Neural cell (in vitro differentiated cells): ENCODE results near the gene DUSP12. TPM values are rescaled to one million over a fixed set of nuclear protein-coding genes. Genes with fewer than 3 reads are reported as not detected.

ENCODE experiments used
- H2AFZ ChIP-seq: fragments of 200-600, 300-800 bp; sonication (generic), shearing (Covaris generic); 2 replicates; pipeline ENCODE4 v1.6.0; 2014; ENCODE audit warnings: low read depth, mild to moderate bottlenecking, antibody characterized with exemption, low read length, moderate library complexity
- H3F3A ChIP-seq: fragments of 200-600 bp; shearing (Covaris generic); 2 replicates; pipeline ENCODE4 v1.6.1; 2016; ENCODE audit warnings: mild to moderate bottlenecking, moderate library complexity, mixed read lengths, antibody characterized with exemption, low read length; ENCODE audit not compliant: insufficient read depth, poor library complexity, severe bottlenecking
- H3K27ac ChIP-seq: fragments of 200-600, 300-800 bp; sonication (generic), shearing (Covaris generic); 2 replicates; pipeline ENCODE4 v1.5.1; 2014; ENCODE audit warnings: mild to moderate bottlenecking, low read length, moderate library complexity
- H3K27me3 ChIP-seq: fragments of 300-800, 200-600 bp; sonication (generic), shearing (Covaris generic); 2 replicates; pipeline ENCODE4 v1.6.0; 2014; ENCODE audit warnings: mild to moderate bottlenecking, low read depth, low read length, moderate library complexity; ENCODE audit not compliant: insufficient read depth
- H3K36me3 ChIP-seq: fragments of 300-800, 200-600 bp; sonication (generic), shearing (Covaris generic); 2 replicates; pipeline ENCODE4 v1.5.1; 2014; ENCODE audit warnings: mild to moderate bottlenecking, antibody characterized with exemption, low read length, moderate library complexity; ENCODE audit not compliant: insufficient read depth
- H3K4me2 ChIP-seq: fragments of 300-800, 200-600 bp; sonication (generic), shearing (Covaris generic); 2 replicates; pipeline ENCODE4 v1.6.0; 2014; ENCODE audit warnings: mild to moderate bottlenecking, low read length
- H3K4me3 ChIP-seq: fragments of 300-800, 200-600 bp; sonication (generic), shearing (Covaris generic); 2 replicates; pipeline ENCODE4 v1.5.1; 2014; ENCODE audit warnings: mild to moderate bottlenecking, low read length, moderate library complexity
- H3K79me2 ChIP-seq: fragments of 200-600 bp; shearing (Covaris generic); replicated peaks from 2 replicates; pipeline ENCODE4 v1.6.0; 2014; ENCODE audit warnings: mild to moderate bottlenecking, low read length, moderate library complexity; ENCODE audit not compliant: insufficient read depth
- H3K9ac ChIP-seq: fragments of 300-800, 200-600 bp; sonication (generic), shearing (Covaris generic); 2 replicates; pipeline ENCODE4 v1.6.1; 2016; ENCODE audit warnings: mild to moderate bottlenecking, low read length, mixed read lengths
- H3K9me2 ChIP-seq: fragments of 200-600 bp; shearing (Covaris generic); 2 replicates; pipeline ENCODE4 v1.6.1; 2016; ENCODE audit warnings: mild to moderate bottlenecking, low read length, mixed read lengths; ENCODE audit not compliant: insufficient read depth
- H3K9me3 ChIP-seq: fragments of 200-600, 300-800 bp; sonication (generic), shearing (Covaris generic); 2 replicates; pipeline ENCODE4 v1.6.1; 2016; ENCODE audit warnings: mild to moderate bottlenecking, mixed run types, low read length, moderate library complexity, mixed read lengths
- H4K20me1 ChIP-seq: fragments of 200-600 bp; shearing (Covaris generic); 2 replicates; pipeline ENCODE4 v1.6.1; 2016; ENCODE audit warnings: mild to moderate bottlenecking, mixed run types; ENCODE audit not compliant: insufficient read depth
- EP300 ChIP-seq: fragments of 450-650 bp; conservative IDR thresholded peaks from 2 replicates; pipeline ENCODE4 v1.6.1; 2014; ENCODE audit warnings: antibody characterized with exemption, mild to moderate bottlenecking, moderate library complexity; ENCODE audit not compliant: poor library complexity, severe bottlenecking
- EZH2 ChIP-seq: fragments of 200-600, 300-800 bp; shearing (Covaris generic), sonication (generic); IDR thresholded peaks from 2 replicates; pipeline ENCODE4 v1.6.1; 2014; ENCODE audit warnings: antibody characterized with exemption, low read length, borderline replicate concordance, mild to moderate bottlenecking; ENCODE audit not compliant: insufficient read depth, poor library complexity, severe bottlenecking
- MXI1 ChIP-seq: fragments of 450-650 bp; conservative IDR thresholded peaks from 2 replicates; pipeline ENCODE4 v1.6.1; 2014; ENCODE audit warnings: antibody characterized with exemption, mild to moderate bottlenecking; ENCODE audit not compliant: poor library complexity, severe bottlenecking
- POLR2AphosphoS5 ChIP-seq: IDR thresholded peaks from 2 replicates; pipeline ENCODE4 v1.6.1; 2012
- RAD21 ChIP-seq: fragments of 450-650 bp; conservative IDR thresholded peaks from 2 replicates; pipeline ENCODE4 v1.6.1; 2014; ENCODE audit warnings: antibody characterized with exemption, mild to moderate bottlenecking, moderate library complexity
- SMC3 ChIP-seq: fragments of 450-650 bp; conservative IDR thresholded peaks from 2 replicates; pipeline ENCODE4 v1.6.1; 2014; ENCODE audit warnings: antibody characterized with exemption, mild to moderate bottlenecking, moderate library complexity; ENCODE audit not compliant: poor library complexity
- TAF1 ChIP-seq: IDR thresholded peaks from 2 replicates; pipeline ENCODE4 v1.6.1; 2012; ENCODE audit warnings: low read depth
- polyA plus RNA-seq: library from polyadenylated mRNA; depleted of rRNA; stranded (reverse); fragments of >200 nt; gene quantifications from 2 replicates; pipeline ENCODE4 v1.2.3, GENCODE V29; 2014
- TF ChIP-seq, protein P1 (sequence below): IDR thresholded peaks from 2 replicates; pipeline ENCODE4 v1.6.1; 2012; ENCODE audit warnings: borderline replicate concordance
- TF ChIP-seq, protein P2 (sequence below): fragments of 450-650 bp; IDR thresholded peaks from 2 replicates; pipeline ENCODE4 v1.5.1; 2014; ENCODE audit warnings: antibody characterized with exemption, mild to moderate bottlenecking, moderate library complexity; ENCODE audit not compliant: poor library complexity, severe bottlenecking

DUSP12 gene
- polyA plus RNA-seq, 1 donor from 2014 or later, result 209 TPM

- Histone ChIP-seq H3K79me2 (peaks cover 30% of the 10 kb centered on the region), H3K9ac (no peak overlapping the region)
These were observed 20.7 kb downstream of the DUSP12 start for GRCh38 chr1:161770250-161770649.

GRCh38 chr1:161771161-161771560 is 21.6 kb downstream of the DUSP12 start:
- H3K79me2 ChIP-seq, result peaks cover 33% of the 10 kb centered on the region
- TF ChIP-seq RAD21, result no peak
- TF ChIP-seq TAF1, result no peak
- TF ChIP-seq POLR2AphosphoS5, result no peak
- TF ChIP-seq, protein P1, sequence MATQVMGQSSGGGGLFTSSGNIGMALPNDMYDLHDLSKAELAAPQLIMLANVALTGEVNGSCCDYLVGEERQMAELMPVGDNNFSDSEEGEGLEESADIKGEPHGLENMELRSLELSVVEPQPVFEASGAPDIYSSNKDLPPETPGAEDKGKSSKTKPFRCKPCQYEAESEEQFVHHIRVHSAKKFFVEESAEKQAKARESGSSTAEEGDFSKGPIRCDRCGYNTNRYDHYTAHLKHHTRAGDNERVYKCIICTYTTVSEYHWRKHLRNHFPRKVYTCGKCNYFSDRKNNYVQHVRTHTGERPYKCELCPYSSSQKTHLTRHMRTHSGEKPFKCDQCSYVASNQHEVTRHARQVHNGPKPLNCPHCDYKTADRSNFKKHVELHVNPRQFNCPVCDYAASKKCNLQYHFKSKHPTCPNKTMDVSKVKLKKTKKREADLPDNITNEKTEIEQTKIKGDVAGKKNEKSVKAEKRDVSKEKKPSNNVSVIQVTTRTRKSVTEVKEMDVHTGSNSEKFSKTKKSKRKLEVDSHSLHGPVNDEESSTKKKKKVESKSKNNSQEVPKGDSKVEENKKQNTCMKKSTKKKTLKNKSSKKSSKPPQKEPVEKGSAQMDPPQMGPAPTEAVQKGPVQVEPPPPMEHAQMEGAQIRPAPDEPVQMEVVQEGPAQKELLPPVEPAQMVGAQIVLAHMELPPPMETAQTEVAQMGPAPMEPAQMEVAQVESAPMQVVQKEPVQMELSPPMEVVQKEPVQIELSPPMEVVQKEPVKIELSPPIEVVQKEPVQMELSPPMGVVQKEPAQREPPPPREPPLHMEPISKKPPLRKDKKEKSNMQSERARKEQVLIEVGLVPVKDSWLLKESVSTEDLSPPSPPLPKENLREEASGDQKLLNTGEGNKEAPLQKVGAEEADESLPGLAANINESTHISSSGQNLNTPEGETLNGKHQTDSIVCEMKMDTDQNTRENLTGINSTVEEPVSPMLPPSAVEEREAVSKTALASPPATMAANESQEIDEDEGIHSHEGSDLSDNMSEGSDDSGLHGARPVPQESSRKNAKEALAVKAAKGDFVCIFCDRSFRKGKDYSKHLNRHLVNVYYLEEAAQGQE, result no peak
- TF ChIP-seq EZH2, result no peak
- TF ChIP-seq SMC3, result no peak
- TF ChIP-seq, protein P2, sequence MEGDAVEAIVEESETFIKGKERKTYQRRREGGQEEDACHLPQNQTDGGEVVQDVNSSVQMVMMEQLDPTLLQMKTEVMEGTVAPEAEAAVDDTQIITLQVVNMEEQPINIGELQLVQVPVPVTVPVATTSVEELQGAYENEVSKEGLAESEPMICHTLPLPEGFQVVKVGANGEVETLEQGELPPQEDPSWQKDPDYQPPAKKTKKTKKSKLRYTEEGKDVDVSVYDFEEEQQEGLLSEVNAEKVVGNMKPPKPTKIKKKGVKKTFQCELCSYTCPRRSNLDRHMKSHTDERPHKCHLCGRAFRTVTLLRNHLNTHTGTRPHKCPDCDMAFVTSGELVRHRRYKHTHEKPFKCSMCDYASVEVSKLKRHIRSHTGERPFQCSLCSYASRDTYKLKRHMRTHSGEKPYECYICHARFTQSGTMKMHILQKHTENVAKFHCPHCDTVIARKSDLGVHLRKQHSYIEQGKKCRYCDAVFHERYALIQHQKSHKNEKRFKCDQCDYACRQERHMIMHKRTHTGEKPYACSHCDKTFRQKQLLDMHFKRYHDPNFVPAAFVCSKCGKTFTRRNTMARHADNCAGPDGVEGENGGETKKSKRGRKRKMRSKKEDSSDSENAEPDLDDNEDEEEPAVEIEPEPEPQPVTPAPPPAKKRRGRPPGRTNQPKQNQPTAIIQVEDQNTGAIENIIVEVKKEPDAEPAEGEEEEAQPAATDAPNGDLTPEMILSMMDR, result no peak
- no peak for TF ChIP-seq MXI1
- H3K4me2 ChIP-seq, result no peak overlapping the region

More at GRCh38 chr1:161770250-161770649, 20.7 kb downstream of the DUSP12 start:
- TF ChIP-seq EZH2 (no peak), SMC3 (no peak), RAD21 (no peak), EP300 (no peak), MXI1 (no peak), POLR2AphosphoS5 (no peak), TAF1 (no peak)
- TF ChIP-seq, protein P2, result no peak
- TF ChIP-seq, protein P1, result no peak
- no peak overlapping the region for H3K4me3 ChIP-seq
- H3K9me2 ChIP-seq, result no peaks in the 10 kb centered on the region
- H4K20me1 ChIP-seq, result no peaks in the 10 kb centered on the region
- no peaks in the 10 kb centered on the region for H3K27me3 ChIP-seq
- H3K27ac ChIP-seq, result no peak overlapping the region
- H3K36me3 ChIP-seq, result no peaks in the 10 kb centered on the region
- H3K4me2 ChIP-seq, result no peak overlapping the region
- H3K9me3 ChIP-seq, result no peaks in the 10 kb centered on the region
- H2AFZ ChIP-seq, result no peak overlapping the region
- no peaks in the 10 kb centered on the region for H3F3A ChIP-seq

More at GRCh38 chr1:161771161-161771560, 21.6 kb downstream of the DUSP12 start:
- Histone ChIP-seq H3K36me3 (no peaks in the 10 kb centered on the region), H3F3A (no peaks in the 10 kb centered on the region), H3K9ac (no peak overlapping the region), H3K4me3 (no peak overlapping the region), H3K27ac (no peak overlapping the region), H3K9me2 (no peaks in the 10 kb centered on the region), H2AFZ (no peak overlapping the region), H3K27me3 (no peaks in the 10 kb centered on the region), H3K9me3 (no peaks in the 10 kb centered on the region), H4K20me1 (no peaks in the 10 kb centered on the region)
